ENCODE measurements around the gene TBCB.

DNA sequence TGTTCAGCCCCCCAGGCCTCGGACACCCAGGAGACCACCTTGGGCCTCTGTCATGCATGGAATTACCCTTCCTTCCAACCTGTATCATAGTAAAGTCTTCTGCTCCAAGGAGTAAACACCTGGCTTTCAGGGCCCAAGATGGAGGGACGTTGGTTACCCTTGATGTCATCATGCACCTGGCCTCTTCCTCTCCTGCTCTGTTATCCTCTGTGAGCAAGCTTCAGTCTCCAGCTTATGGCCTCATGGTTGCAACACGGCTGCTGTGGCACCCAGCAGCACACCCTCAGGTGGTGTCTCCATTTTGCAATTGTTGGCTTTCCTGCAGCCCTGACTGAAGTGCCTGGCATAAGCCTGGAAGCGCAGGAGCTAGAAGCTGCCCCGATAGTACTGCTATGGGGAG is 8.3 kb upstream of the TBCB start:
- TF ChIP-seq, protein P1, sequence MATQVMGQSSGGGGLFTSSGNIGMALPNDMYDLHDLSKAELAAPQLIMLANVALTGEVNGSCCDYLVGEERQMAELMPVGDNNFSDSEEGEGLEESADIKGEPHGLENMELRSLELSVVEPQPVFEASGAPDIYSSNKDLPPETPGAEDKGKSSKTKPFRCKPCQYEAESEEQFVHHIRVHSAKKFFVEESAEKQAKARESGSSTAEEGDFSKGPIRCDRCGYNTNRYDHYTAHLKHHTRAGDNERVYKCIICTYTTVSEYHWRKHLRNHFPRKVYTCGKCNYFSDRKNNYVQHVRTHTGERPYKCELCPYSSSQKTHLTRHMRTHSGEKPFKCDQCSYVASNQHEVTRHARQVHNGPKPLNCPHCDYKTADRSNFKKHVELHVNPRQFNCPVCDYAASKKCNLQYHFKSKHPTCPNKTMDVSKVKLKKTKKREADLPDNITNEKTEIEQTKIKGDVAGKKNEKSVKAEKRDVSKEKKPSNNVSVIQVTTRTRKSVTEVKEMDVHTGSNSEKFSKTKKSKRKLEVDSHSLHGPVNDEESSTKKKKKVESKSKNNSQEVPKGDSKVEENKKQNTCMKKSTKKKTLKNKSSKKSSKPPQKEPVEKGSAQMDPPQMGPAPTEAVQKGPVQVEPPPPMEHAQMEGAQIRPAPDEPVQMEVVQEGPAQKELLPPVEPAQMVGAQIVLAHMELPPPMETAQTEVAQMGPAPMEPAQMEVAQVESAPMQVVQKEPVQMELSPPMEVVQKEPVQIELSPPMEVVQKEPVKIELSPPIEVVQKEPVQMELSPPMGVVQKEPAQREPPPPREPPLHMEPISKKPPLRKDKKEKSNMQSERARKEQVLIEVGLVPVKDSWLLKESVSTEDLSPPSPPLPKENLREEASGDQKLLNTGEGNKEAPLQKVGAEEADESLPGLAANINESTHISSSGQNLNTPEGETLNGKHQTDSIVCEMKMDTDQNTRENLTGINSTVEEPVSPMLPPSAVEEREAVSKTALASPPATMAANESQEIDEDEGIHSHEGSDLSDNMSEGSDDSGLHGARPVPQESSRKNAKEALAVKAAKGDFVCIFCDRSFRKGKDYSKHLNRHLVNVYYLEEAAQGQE (IDR thresholded peaks at IDR 0.05; ENCODE audit: low read depth) = no peak
- TF ChIP-seq, protein P2, sequence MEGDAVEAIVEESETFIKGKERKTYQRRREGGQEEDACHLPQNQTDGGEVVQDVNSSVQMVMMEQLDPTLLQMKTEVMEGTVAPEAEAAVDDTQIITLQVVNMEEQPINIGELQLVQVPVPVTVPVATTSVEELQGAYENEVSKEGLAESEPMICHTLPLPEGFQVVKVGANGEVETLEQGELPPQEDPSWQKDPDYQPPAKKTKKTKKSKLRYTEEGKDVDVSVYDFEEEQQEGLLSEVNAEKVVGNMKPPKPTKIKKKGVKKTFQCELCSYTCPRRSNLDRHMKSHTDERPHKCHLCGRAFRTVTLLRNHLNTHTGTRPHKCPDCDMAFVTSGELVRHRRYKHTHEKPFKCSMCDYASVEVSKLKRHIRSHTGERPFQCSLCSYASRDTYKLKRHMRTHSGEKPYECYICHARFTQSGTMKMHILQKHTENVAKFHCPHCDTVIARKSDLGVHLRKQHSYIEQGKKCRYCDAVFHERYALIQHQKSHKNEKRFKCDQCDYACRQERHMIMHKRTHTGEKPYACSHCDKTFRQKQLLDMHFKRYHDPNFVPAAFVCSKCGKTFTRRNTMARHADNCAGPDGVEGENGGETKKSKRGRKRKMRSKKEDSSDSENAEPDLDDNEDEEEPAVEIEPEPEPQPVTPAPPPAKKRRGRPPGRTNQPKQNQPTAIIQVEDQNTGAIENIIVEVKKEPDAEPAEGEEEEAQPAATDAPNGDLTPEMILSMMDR (IDR thresholded peaks at IDR 0.05 in 2 of 3, conservative IDR thresholded peaks at IDR 0.05 in 1 of 3; ENCODE audit: borderline replicate concordance in 1 of 3, insufficient read depth in 1 of 3, low read depth in 2 of 3, low read length in 2 of 3) = no peak
- TF ChIP-seq FOSL1 (IDR thresholded peaks at IDR 0.05; ENCODE audit: low read depth) (no peak), CBX3 (IDR thresholded peaks at IDR 0.05; ENCODE audit: low read depth) (no peak), POLR2A (IDR thresholded peaks at IDR 0.05; ENCODE audit: borderline replicate concordance, extremely low read depth, insufficient read depth, insufficient read length) (no peak), CEBPB (IDR thresholded peaks at IDR 0.05; ENCODE audit: low read depth) (no peak)
- TF ChIP-seq, protein P3, sequence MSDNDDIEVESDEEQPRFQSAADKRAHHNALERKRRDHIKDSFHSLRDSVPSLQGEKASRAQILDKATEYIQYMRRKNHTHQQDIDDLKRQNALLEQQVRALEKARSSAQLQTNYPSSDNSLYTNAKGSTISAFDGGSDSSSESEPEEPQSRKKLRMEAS (IDR thresholded peaks at IDR 0.05) = no peak
